GM18519 (cell line): ENCODE results near the gene CISD3.

Source experiments
- ATAC-seq: cut with Tn5 transposase; IDR thresholded peaks from one replicate; pipeline ENCODE4 v1.9.1; 2021; ENCODE audit warnings: mild to moderate bottlenecking, moderate library complexity; ENCODE audit not compliant: unreplicated experiment, low FRiP score

CISD3 gene

DNA sequence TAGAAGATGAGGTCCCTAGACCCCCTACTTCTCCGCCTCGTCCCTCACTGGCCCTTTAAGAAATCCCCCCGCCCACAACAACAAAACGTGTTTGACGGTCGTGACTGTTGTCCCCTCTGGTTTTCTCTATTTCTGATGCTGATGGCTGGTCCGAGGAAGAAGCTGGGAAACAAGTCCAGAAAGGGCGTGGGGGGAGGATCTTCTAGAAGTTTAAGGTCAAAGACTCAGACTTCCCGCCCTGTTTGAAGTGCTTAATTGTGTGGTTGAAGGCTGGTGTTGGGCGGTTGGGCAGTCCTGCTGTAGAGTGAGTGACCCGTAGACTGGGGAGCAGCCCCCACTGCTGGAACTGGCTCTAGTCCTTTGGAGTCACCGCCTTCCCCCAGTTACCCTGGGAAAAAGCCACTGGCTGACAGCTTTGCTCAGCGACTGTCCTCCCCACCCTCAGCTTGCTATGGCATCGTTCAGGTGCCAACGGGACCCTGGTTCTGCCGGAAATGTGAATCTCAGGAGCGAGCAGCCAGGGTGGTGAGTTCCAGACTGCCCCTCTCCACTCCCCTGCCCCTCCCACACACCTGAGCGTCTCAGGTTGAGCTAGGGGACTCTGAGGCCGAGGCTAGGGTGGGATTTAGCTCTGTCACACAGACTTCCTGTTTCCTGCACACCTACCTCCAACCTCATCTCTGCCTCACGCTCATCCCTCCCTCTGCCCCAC, 23.5 kb upstream of the CISD3 start:
- ATAC-seq, result no peak

DNA sequence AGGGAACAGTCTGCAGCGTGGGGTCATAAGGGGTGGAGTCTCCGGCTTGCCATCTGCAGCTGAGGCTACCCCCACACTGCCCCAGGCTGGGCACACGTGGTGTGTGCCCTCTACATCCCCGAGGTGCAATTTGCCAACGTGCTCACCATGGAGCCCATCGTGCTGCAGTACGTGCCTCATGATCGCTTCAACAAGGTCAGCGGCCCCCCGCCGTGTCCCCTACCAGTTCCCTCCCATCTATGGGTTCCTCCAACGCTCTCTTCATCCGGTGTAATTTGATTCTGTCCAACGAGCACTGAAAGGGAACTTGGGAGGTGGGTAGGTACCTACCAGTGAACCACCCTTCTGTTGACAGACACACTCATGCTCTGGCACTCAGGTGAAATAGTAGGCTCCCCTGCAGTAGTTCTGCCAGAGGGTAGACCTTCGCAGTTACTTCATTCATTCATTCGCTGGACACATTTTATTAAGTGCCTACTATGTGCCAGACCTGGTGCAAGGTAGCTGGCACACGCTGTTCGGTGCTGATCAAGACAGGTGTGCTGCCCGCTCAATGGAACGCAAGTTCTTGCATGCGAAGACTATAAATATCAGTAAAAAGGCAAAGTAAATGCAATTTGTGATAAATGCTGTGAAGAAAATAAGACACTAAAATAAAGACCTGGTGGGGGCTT, 22.3 kb upstream of the CISD3 start:
- ATAC-seq, result no peak

DNA sequence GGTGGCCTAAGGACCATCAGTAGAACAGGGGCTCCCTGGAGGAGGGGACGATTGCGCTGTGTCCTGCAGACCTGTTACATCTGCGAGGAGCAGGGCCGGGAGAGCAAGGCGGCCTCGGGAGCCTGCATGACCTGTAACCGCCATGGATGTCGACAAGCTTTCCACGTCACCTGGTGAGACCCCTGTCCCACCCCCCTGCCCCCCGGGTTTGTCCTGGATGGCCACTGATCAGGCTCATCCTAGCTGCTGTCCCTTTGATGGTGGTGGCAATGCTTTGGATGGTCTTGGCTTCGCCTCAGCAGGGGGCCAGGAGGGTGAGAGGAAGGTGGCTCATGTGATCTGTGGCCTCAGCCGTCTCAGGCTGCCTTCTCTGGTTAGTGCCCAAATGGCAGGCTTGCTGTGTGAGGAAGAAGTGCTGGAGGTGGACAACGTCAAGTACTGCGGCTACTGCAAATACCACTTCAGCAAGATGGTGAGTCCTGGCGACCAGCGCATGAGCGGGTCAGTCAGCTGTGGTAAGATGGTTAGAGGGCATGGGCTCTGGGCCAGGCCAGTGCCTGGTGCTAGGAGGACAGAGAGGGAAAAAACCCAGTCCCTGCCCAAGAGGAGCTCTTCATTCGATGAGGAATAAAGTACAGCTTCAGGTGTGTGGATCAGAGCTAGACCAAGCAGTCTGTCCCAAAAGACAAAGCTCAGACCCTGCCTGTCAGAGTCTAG, 20.9 kb upstream of the CISD3 start:
- no peak for ATAC-seq

DNA sequence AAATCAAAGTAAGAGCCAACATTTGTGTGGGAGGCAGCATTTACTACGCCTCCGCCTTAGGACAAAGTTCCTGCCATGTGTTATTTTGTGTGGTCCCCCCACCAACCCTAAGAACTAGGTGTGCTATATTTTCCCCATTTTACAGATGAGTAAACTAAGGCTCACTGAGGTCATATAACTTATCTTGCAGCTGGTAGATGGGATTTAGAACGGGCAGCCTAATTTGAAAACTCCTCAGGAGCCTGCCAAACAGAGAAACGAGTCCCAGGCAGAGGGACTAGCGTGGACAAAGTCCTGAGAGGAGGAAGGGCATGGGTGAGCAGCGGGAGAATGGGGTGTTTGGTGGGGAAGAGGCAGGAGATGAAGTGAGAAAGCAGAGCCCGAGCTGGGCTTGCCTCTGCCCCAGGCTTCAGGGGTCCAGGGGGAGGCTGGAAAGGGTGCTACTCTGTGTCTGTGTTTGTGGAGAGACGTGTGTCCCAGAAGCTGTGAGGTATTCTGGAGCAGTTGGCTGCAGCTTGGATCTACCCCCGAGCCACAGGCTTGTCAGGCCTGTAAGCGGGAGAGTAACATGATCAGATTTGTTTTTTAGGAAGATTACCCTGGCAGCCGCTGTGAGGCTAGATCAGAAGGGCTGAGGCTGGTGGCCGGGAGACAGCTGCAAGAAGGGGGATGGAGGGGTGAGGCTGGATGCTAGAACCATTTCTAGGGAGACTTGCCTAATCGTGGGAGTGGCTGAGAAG, 20.1 kb upstream of the CISD3 start:
- no peak for ATAC-seq

DNA sequence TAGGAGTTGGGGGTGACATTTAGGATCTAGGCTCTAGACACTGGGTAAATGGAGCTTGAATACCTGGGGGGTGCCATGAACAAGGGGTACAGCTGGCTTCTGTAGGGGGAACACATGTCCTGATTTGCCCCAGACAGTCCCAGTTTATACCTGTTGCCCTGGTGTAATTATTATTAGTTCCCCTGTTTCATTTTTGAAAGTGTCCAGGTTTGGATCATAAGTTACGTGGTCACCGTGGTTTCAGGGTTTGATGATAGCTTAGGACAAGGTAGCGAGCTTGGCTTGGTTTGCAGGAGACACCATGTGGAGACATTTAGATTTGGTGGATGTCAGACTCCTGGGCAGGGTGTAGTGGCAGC, 19.6 kb upstream of the CISD3 start:
- ATAC-seq, result no peak

DNA sequence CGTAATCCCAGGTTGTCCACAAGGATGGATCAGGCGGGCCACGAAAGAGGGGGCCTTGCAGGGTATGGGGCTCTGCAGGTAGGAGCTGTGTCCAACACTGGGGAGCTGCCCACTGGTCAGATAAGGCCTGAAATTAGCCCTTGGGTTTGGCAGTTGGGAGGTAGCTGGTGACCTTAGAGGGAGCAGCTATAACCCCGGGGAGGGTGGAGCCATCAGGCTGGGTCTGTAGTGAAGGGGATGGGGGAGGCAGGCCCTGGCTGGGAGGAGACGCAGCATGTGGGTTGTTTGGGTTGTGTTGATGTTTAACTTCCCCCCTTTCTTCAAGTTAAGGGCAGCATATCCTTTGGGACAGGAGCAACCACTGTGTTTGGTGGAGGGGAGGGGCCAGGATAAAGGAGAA, 19.2 kb upstream of the CISD3 start:
- no peak for ATAC-seq

DNA sequence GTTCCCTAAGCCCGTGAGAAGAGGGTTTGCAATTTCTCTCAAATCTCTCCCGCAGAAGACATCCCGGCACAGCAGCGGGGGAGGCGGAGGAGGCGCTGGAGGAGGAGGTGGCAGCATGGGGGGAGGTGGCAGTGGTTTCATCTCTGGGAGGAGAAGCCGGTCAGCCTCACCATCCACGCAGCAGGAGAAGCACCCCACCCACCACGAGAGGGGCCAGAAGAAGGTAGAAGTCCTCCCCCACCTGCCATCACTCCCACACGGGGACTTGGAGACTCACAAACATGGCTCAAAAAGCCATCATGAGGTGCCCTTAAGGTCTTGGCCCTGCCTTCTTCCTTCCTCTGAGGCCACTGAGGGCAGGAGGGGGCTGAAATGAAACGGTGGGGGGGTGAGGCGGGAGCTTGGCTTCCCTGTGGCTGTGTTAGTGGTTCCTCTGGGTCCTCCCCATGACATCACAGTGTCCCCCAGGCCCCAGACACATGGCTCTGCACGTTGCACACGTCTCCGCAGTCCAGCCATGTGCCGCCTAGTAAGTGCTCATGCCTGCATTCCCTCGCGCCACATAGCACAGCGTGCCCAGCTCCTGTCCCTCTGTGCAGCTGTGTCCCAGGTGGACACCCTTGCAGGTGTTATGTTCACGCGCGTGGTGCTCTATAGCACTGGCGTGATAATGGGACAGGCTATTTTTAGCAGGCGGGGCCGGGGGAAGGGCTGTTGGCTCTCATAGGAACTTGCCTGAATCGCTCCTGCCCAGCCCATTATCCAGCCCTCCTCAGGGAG, 18.2 kb upstream of the CISD3 start:
- no peak for ATAC-seq

DNA sequence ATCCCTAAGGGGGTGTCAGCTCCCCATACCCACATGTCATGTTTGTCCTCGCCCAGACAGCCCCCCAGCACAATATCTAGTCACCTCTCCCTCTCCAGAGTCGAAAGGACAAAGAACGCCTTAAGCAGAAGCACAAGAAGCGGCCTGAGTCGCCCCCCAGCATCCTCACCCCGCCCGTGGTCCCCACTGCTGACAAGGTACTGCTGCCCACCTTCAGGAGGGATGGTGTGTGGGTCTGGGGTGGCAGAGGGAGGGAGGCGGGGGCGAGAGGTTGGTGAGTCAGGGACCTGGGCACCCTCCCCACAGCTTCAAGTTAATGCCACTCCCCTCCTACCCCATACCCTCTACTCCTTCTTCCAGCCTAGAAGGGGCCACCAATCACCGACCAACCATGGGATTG, 17.5 kb upstream of the CISD3 start:
- no peak for ATAC-seq

DNA sequence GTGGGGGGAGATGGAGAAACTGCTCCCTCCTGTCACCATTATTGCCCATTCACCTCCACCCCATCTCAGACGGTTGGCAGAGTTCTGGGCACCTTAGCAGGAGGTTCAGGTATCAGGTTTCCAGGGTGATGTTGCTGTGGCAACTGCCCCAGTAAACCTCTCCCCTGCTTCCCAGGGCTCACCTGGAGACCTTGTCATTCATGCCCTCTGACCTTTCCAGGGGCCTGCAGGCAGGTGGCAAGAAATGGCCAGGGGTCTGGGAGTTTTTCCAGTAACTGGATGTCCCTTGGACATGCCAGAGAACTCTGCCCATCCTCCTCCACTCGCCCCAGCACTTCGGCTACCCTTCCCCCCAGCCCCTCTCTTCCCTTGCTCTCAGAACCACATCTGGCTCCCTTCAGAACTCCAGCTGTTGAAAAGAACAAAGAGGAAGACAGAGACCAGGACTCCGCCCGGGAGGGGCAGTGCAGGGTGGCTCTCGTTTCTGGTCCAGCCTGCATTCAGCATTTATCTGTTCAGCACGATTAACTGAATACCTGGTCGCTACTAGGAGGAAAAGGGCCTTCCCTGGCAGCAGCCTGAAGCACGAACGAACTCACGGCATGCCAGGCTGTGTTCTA, 16.6 kb upstream of the CISD3 start:
- no peak for ATAC-seq

DNA sequence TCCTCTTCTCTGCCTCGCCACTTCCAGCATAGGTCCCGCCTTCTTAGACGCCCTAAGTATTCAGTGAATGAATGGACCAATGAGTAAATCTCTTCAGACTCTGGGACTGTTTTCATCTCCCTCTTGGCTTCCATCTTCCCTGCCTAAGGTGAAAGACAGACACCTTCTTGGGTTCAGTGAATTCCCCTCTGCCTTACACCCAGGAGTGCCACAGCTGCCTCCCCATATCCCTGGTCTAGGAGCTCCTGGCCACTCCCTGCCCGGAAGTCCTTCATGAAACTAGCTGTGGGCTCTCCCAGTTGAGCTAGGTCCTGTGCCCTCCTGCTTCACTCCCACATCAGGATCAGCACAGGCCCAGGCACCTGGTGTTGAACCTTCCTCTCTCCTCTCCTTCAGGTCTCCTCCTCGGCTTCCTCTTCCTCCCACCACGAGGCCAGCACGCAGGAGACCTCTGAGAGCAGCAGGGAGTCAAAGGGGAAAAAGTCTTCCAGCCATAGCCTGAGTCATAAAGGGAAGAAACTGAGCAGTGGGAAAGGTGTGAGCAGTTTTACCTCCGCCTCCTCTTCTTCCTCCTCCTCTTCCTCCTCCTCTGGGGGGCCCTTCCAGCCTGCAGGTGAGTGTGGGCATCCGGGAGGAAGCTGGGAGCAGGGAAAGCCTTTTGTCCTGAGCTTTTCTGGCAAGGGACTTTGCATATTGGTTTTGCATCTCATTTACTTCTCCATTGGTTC, 14.8 kb upstream of the CISD3 start:
- no peak for ATAC-seq

DNA sequence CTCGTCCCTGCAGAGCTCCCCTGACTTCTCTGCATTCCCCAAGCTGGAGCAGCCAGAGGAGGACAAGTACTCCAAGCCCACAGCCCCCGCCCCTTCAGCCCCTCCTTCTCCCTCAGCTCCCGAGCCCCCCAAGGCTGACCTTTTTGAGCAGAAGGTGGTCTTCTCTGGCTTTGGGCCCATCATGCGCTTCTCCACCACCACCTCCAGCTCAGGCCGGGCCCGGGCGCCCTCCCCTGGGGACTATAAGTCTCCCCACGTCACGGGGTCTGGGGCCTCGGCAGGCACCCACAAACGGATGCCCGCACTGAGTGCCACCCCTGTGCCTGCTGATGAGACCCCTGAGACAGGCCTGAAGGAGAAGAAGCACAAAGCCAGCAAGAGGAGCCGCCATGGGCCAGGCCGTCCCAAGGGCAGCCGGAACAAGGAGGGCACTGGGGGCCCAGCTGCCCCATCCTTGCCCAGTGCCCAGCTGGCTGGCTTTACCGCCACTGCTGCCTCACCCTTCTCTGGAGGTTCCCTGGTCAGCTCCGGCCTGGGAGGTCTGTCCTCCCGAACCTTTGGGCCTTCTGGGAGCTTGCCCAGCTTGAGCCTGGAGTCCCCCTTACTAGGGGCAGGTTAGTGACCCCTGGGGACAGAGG, 13.7 kb upstream of the CISD3 start:
- no peak for ATAC-seq

DNA sequence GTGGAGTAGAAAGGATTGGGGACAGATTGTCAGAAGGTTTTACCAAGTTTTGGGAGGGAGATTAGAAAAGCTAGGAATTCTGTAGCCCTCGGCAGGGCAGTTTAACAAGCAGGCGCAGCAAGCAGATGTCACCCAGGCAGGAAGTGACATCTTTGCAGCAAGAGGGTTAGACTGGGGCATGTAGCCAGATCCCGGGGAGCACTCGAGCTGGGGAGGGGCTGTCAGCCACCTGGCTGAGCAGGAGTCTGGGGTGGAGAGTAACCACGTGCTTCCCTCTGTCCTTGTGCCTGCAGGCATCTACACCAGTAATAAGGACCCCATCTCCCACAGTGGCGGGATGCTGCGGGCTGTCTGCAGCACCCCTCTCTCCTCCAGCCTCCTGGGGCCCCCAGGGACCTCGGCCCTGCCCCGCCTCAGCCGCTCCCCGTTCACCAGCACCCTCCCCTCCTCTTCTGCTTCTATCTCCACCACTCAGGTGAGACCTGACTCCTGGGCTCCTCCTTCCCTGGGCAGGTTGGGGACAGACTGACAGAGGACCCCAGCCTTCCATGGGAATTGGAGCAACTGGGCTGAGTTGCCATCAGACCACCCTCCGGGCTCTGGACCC, 12.9 kb upstream of the CISD3 start:
- ATAC-seq, result no peak

DNA sequence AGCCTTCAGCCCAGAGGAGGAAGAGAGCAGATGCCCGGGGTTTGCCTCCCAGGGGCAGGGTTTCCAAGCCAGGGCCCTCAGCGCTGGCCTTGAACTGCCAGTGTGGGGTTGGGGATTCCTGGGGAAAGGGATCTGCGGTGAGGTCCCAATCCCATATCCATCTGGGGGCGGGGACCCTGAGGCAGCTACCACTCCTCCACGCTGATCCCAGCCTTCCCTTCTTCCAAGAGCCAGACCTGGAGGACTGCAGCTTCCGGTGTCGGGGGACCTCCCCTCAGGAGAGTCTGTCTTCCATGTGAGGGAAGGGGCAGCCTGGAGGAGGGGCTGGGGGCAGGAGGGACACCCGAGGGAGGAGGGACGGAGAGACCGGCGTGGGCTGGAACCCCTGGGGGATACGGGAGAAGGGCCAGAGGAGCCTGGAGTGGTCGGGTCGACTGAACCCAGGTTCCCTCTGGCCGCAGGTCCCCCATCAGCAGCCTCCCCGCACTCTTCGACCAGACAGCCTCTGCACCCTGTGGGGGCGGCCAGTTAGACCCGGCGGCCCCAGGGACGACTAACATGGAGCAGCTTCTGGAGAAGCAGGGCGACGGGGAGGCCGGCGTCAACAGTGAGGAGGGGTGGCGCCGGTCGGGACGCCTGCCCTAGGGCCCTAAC, 10.7 kb upstream of the CISD3 start:
- ATAC-seq, result no peak

DNA sequence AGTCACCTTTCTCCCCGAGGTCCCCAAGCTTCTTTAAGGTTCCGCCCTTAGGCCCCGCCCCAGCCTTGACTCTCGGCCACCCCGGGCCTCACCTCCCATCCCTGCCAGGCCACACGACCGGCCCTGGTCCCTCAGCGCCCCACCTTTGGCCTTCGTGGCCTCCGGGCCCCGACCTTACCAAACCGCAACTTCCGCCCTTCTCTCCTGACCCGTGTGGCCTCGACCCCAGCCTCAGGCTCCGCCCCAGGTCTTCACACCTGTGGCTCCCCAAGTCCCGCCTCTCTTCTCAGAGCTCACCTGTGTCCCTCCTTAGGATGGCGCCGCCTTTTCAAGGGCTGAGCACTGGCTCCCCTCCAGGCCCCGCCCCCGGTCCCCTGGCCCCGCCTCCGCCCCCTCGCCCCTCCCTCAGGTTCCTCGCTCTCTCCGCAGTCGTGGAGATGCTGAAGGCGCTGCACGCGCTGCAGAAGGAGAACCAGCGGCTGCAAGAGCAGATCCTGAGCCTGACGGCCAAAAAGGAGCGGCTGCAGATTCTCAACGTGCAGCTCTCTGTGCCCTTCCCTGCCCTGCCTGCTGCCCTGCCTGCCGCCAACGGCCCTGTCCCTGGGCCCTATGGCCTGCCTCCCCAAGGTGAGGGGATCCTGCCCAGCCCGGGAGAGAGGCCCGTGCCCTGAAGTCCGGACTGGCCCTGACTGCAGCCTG, 10.0 kb upstream of the CISD3 start:
- no peak for ATAC-seq

DNA sequence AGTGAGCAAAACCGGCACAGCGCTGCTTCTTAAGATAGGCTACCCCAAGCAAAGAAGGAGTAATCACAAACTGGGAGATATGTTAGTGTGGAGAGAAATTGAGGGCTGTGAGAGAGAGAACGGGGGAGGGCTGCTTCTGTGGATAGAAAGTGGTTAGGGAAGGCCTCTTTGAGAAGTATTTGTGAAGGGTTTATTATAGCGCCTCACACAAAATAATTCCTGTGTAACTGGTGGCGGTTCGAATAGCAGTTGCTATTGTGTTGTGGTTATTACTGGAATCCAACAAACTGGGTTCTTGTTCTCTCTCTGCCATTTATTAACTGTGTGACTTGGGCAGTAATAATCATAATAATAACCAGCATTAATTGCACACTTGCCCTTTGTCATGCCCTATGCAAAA, 9.2 kb upstream of the CISD3 start:
- no peak for ATAC-seq

DNA sequence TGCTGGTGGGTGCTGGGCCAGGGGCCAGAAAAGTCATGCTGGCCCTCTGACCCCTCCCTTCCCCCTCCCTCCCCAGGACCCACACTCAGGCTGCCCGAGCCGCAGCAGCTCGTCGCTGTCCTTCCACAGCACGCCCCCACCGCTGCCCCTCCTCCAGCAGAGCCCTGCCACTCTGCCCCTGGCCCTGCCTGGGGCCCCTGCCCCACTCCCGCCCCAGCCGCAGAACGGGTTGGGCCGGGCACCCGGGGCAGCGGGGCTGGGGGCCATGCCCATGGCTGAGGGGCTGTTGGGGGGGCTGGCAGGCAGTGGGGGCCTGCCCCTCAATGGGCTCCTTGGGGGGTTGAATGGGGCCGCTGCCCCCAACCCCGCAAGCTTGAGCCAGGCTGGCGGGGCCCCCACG, 8.3 kb upstream of the CISD3 start:
- ATAC-seq, result no peak

DNA sequence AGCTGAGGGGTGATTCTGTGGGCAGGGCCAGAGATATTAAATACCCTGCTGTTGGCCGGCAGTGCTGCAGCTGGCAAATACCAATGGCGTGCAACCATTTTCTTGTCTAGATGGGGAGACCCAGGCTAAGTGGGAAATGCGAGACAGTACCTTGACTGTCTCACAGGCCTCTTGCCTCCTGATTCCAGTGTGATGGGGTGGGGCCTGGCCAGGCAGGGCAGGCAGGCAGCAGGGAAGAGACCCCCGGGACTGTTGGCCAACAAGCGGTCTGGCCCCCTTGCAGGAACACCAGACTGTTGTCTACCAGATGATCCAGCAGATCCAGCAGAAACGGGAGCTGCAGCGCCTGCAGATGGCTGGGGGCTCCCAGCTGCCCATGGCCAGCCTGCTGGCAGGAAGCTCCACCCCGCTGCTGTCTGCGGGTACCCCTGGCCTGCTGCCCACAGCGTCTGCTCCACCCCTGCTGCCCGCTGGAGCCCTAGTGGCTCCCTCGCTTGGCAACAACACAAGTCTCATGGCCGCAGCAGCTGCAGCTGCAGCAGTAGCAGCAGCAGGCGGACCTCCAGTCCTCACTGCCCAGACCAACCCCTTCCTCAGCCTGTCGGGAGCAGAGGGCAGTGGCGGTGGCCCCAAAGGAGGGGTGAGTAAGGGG, 5.7 kb upstream of the CISD3 start:
- no peak for ATAC-seq
